HepG2 (cell line): Measurements from ENCODE around the gene IL2RA. TPM values are rescaled to one million over a fixed set of nuclear protein-coding genes. Genes with fewer than 3 reads are reported as not detected.

Source experiments
- ATAC-seq: fragments of 200-7000 bp; cut with Tn5 transposase; 3 replicates; pipeline ENCODE4 v1.9.1; 2020; ENCODE audit warnings: mild to moderate bottlenecking, moderate library complexity
- BruUV-seq: library from RNA; stranded (reverse); fragments of 400-500 nt; replicated peaks from 2 replicates; lab custom pipeline; 2021; lab: Mats Ljungman, UMichigan
- CTCF ChIA-PET: fragments of 300-600 bp; formaldehyde crosslinking; extraction: SDS; loops from one replicate; lab custom pipeline; 2021; ENCODE audit warnings: low total read pairs, inconsistent platforms, low intra/inter-chr PET ratio; lab: Yijun Ruan, JAX
- POLR2A ChIA-PET: fragments of 350-600 bp; sonication (Branson Sonifier 250); formaldehyde crosslinking; loops from one replicate; lab custom pipeline; 2020; ENCODE audit warnings: antibody characterized with exemption, inconsistent platforms; lab: Yijun Ruan, JAX
- DNase-seq: peaks from one replicate; pipeline ENCODE4 v3.0.0-alpha.2; 2015; ENCODE audit warnings: low spot score
- FAIRE-seq: peaks from 3 replicates; lab custom pipeline; 2011; peaks lifted over from hg19 to GRCh38; lab: Jason Lieb, UNC
- H2AFZ ChIP-seq: one replicate; pipeline ENCODE4 v1.6.1; 2011; ENCODE audit warnings: low read length, inconsistent platforms
- H3K27ac ChIP-seq: fragments of 300-600 bp; 3 replicates; pipeline ENCODE4 v1.8.0; 2011; ENCODE audit warnings: mixed run types, mild to moderate bottlenecking, mixed read lengths, low read length, inconsistent platforms; ENCODE audit not compliant: insufficient read depth; ENCODE audit errors: extremely low read length
- H3K27me3 ChIP-seq, 2 experiments: fragments of 200-600 bp in 1 of 2; 2 replicates in 1 of 2; 3 replicates in 1 of 2; pipeline versions ENCODE4 v1.6.0 to v1.8.0; 2011; ENCODE audit warnings: low read length in 2 of 2, mild to moderate bottlenecking in 2 of 2, moderate library complexity in 2 of 2, inconsistent platforms in 1 of 2; ENCODE audit not compliant: insufficient read depth in 2 of 2, control insufficient read depth in 1 of 2
- H3K36me3 ChIP-seq, 2 experiments: fragments of 200-600 bp in 1 of 2; replicated peaks in 1 of 2; 2 replicates in 1 of 2; 3 replicates in 1 of 2; pipeline versions ENCODE4 v1.5.1 to v1.8.0; 2011; ENCODE audit warnings: low read length in 2 of 2, inconsistent platforms in 1 of 2; ENCODE audit not compliant: insufficient read depth in 2 of 2, control insufficient read depth in 1 of 2
- H3K4me1 ChIP-seq: 2 replicates; pipeline ENCODE4 v1.5.1; 2012; ENCODE audit warnings: low read length, inconsistent platforms; ENCODE audit not compliant: insufficient read depth
- H3K4me2 ChIP-seq: 2 replicates; pipeline ENCODE4 v1.6.0; 2011; ENCODE audit warnings: low read depth, low read length, inconsistent platforms
- H3K4me3 ChIP-seq, 3 experiments: fragments of 200-600 bp in 1 of 3; sonication (generic), shearing (Covaris generic) in 1 of 3; replicated peaks in 1 of 3; 2 replicates each; pipeline ENCODE4 v1.5.1; 2011 to 2016; ENCODE audit warnings: low read length in 3 of 3, inconsistent platforms in 2 of 3, low read depth in 2 of 3, mild to moderate bottlenecking in 2 of 3, control low read depth in 1 of 3, mixed read lengths in 1 of 3; ENCODE audit not compliant: insufficient read depth in 1 of 3
- H3K79me2 ChIP-seq: one replicate; pipeline ENCODE4 v1.6.1; 2011; ENCODE audit warnings: low read length, inconsistent platforms; ENCODE audit not compliant: insufficient read depth
- H3K9ac ChIP-seq: 2 replicates; pipeline ENCODE4 v1.6.0; 2011; ENCODE audit warnings: mild to moderate bottlenecking, low read depth, low read length, inconsistent platforms; ENCODE audit not compliant: insufficient read depth
- H3K9me3 ChIP-seq: 2 replicates; pipeline ENCODE4 v1.5.1; 2012; ENCODE audit warnings: mild to moderate bottlenecking, low read length
- H4K20me1 ChIP-seq: 2 replicates; pipeline ENCODE4 v1.6.0; 2011; ENCODE audit warnings: inconsistent platforms, mild to moderate bottlenecking, low read length, moderate library complexity; ENCODE audit not compliant: insufficient read depth
- BRCA1 ChIP-seq: sonication (generic); formaldehyde crosslinking; IDR thresholded peaks from 2 replicates; pipeline ENCODE4 v1.4.0; 2020; ENCODE audit warnings: missing genetic modification reagents
- ELF3 ChIP-seq: IDR thresholded peaks from 2 replicates; pipeline ENCODE4 v1.6.1; 2016; ENCODE audit warnings: missing genetic modification reagents, missing compliant biosample characterization
- GTF3A ChIP-seq: sonication (generic); formaldehyde crosslinking; conservative IDR thresholded peaks from 2 replicates; pipeline ENCODE4 v1.4.0; 2020; ENCODE audit warnings: mild to moderate bottlenecking, missing genetic modification reagents
- HNRNPL ChIP-seq: fragments of 200-400 bp; formaldehyde crosslinking; IDR thresholded peaks from 2 replicates; pipeline ENCODE4 v1.6.1; 2017; ENCODE audit warnings: mild to moderate bottlenecking, low read depth, low read length
- MBD4 ChIP-seq: IDR thresholded peaks from 2 replicates; pipeline ENCODE4 v1.6.1; 2012; ENCODE audit warnings: low read length, inconsistent platforms, borderline replicate concordance
- MTERF4 ChIP-seq: sonication (generic); formaldehyde crosslinking; IDR thresholded peaks from 2 replicates; pipeline ENCODE4 v1.8.0; 2023; ENCODE audit warnings: mild to moderate bottlenecking, missing genetic modification reagents
- POLR2AphosphoS5 ChIP-seq: IDR thresholded peaks from 2 replicates; pipeline ENCODE4 v1.6.1; 2012; ENCODE audit warnings: low read depth, low read length
- RAD21 ChIP-seq: fragments of 450-650 bp; formaldehyde crosslinking; IDR thresholded peaks from 2 replicates; pipeline ENCODE4 v1.5.0; 2020; ENCODE audit warnings: mild to moderate bottlenecking
- WIZ ChIP-seq: sonication (generic); formaldehyde crosslinking; IDR thresholded peaks from 2 replicates; pipeline ENCODE4 v1.5.1; 2020; ENCODE audit warnings: mild to moderate bottlenecking, missing genetic modification reagents
- ZC3H13 ChIP-seq: sonication (generic); formaldehyde crosslinking; IDR thresholded peaks from 2 replicates; pipeline ENCODE4 v1.8.1; 2023; ENCODE audit warnings: mild to moderate bottlenecking, missing genetic modification reagents, moderate library complexity
- ZFAT ChIP-seq: sonication (generic); formaldehyde crosslinking; conservative IDR thresholded peaks from 2 replicates; pipeline ENCODE4 v1.8.1; 2023; ENCODE audit warnings: missing genetic modification reagents, inconsistent platforms
- ZNF850 ChIP-seq: sonication (generic); formaldehyde crosslinking; conservative IDR thresholded peaks from 2 replicates; pipeline ENCODE4 v1.9.0; 2021; ENCODE audit warnings: mild to moderate bottlenecking, missing genetic modification reagents
- WGBS: methylation state at CpG from one replicate; pipeline ENCODE4 v1.1.6; 2017; ENCODE audit warnings: low lambda C conversion rate; 5-methylcytosine and 5-hydroxymethylcytosine counted together
- in situ Hi-C: cut with HindIII; loops from 2 replicates; pipeline ENCODE4 v1.10.0; 2017; ENCODE audit warnings: low pct_unique_long_range_greater_than_20kb; ENCODE audit not compliant: extremely low pct_ligation_motif_present
- intact Hi-C: fragments of 100-400 bp; cut with micrococcal nuclease; formaldehyde crosslinking; loops from one replicate; pipeline ENCODE4 v1.10.0; 2022; ENCODE audit not compliant: unreplicated experiment
- polyA plus RNA-seq, 8 experiments: library from polyadenylated mRNA; depleted of rRNA in 3 of 8; stranded (reverse) in 7 of 8; unstranded in 1 of 8; fragments of >200 nt; fragmentation: Illumina TruSeq in 4 of 8; extraction: Trizol in 4 of 8; gene quantifications; 2 replicates each; pipeline versions ENCODE4 v1.2.1 to v1.2.3, GENCODE V29; 2011 to 2016; ENCODE audit warnings: low read depth in 4 of 8, missing spikeins in 1 of 8, mixed read lengths in 1 of 8; ENCODE audit not compliant: insufficient read depth in 1 of 8
- total RNA-seq, 5 experiments: library from RNA; depleted of rRNA; stranded (reverse); fragments of >200 nt; fragmentation: Illumina TruSeq; extraction: Trizol; gene quantifications; 2 replicates each; pipeline ENCODE4 v1.2.3, GENCODE V29; 2016; ENCODE audit warnings: low read depth in 1 of 5
- TF ChIP-seq, protein P1 (sequence below): sonication (generic); formaldehyde crosslinking; IDR thresholded peaks from 2 replicates; pipeline ENCODE4 v1.4.0; 2020; ENCODE audit warnings: missing genetic modification reagents
- TF ChIP-seq, protein P2 (sequence below): sonication (generic); formaldehyde crosslinking; IDR thresholded peaks from 2 replicates; pipeline ENCODE4 v1.5.0; 2020; ENCODE audit warnings: mild to moderate bottlenecking, missing genetic modification reagents

Gene IL2RA
- total and polyA plus RNA-seq, 2 of the 13 experiments (the other 11 are each of a cell fraction or from before 2014, with no cell fraction given) = not detected

- TF ChIP-seq, protein P1, sequence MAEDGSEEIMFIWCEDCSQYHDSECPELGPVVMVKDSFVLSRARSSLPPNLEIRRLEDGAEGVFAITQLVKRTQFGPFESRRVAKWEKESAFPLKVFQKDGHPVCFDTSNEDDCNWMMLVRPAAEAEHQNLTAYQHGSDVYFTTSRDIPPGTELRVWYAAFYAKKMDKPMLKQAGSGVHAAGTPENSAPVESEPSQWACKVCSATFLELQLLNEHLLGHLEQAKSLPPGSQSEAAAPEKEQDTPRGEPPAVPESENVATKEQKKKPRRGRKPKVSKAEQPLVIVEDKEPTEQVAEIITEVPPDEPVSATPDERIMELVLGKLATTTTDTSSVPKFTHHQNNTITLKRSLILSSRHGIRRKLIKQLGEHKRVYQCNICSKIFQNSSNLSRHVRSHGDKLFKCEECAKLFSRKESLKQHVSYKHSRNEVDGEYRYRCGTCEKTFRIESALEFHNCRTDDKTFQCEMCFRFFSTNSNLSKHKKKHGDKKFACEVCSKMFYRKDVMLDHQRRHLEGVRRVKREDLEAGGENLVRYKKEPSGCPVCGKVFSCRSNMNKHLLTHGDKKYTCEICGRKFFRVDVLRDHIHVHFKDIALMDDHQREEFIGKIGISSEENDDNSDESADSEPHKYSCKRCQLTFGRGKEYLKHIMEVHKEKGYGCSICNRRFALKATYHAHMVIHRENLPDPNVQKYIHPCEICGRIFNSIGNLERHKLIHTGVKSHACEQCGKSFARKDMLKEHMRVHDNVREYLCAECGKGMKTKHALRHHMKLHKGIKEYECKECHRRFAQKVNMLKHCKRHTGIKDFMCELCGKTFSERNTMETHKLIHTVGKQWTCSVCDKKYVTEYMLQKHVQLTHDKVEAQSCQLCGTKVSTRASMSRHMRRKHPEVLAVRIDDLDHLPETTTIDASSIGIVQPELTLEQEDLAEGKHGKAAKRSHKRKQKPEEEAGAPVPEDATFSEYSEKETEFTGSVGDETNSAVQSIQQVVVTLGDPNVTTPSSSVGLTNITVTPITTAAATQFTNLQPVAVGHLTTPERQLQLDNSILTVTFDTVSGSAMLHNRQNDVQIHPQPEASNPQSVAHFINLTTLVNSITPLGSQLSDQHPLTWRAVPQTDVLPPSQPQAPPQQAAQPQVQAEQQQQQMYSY (CRISPR knock-in tag) = no peak
- TF ChIP-seq WIZ (no peak), RAD21 (CRISPR knock-in tag) (no peak), ZC3H13 (CRISPR knock-in tag) (no peak), ZFAT (no peak)
Observed at GRCh38 chr10:6053303-6053702, 8.9 kb downstream of the IL2RA start (continued).

- DNase-seq = no peak
- POLR2A ChIA-PET = no interaction called here
- no peaks in the 10 kb centered on the region for H4K20me1 ChIP-seq
Observed at GRCh38 chr10:6052247-6053221, 9.6 kb downstream of the IL2RA start.

More at GRCh38 chr10:6052247-6053221, 9.6 kb downstream of the IL2RA start:
- TF ChIP-seq HNRNPL (no peak), ZNF850 (CRISPR knock-in tag) (no peak), ELF3 (CRISPR knock-in tag) (no peak), GTF3A (no peak), BRCA1 (CRISPR knock-in tag) (no peak), POLR2AphosphoS5 (no peak), MTERF4 (CRISPR knock-in tag) (no peak), MBD4 (no peak)
- TF ChIP-seq, protein P2, sequence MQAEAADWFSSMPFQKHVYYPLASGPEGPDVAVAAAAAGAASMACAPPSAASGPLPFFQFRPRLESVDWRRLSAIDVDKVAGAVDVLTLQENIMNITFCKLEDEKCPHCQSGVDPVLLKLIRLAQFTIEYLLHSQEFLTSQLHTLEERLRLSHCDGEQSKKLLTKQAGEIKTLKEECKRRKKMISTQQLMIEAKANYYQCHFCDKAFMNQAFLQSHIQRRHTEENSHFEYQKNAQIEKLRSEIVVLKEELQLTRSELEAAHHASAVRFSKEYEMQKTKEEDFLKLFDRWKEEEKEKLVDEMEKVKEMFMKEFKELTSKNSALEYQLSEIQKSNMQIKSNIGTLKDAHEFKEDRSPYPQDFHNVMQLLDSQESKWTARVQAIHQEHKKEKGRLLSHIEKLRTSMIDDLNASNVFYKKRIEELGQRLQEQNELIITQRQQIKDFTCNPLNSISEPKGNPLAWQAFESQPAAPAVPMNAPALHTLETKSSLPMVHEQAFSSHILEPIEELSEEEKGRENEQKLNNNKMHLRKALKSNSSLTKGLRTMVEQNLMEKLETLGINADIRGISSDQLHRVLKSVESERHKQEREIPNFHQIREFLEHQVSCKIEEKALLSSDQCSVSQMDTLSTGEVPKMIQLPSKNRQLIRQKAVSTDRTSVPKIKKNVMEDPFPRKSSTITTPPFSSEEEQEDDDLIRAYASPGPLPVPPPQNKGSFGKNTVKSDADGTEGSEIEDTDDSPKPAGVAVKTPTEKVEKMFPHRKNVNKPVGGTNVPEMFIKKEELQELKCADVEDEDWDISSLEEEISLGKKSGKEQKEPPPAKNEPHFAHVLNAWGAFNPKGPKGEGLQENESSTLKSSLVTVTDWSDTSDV (CRISPR knock-in tag) = no peak
- 81% methylated on average over 10 of the region's 17 CpGs for WGBS
- CTCF ChIA-PET = no interaction called here
- no peak overlapping the region for H3K9ac ChIP-seq
- H3K27me3 ChIP-seq = peaks cover 1 to 3% of the 10 kb centered on the region in 2 experiments; a peak in 2 of 5 replicates
- no peak for FAIRE-seq
- H3K36me3 ChIP-seq = no peaks in the 10 kb centered on the region
- no TSS peak for BruUV-seq
- H3K79me2 ChIP-seq = no peaks in the 10 kb centered on the region
- intact Hi-C loops (loop anchor here (5.0 kb wide), 1 partner anchor 40 kb away; no protein-coding TSS in a partner anchor), in situ Hi-C loops (no loop called here)
- ATAC-seq = no peak
- H3K9me3 ChIP-seq = no peaks in the 10 kb centered on the region
- H3K27ac ChIP-seq = no peak overlapping the region
- no peak overlapping the region for H3K4me3 ChIP-seq
- H3K4me1 ChIP-seq = peaks cover 30% of the 10 kb centered on the region
- no peak overlapping the region for H3K4me2 ChIP-seq
- H2AFZ ChIP-seq = no peak overlapping the region
